HG02798 (cell line): ENCODE data around the gene SYS1.
"Not testable (repeated sequence)": the region's sequence is repeated elsewhere in the genome, so short reads cannot be mapped to it uniquely, and the experiment has no call there.

Experiments used
- ATAC-seq: cut with Tn5 transposase; IDR thresholded peaks from one replicate; pipeline ENCODE4 v1.9.1; 2021; ENCODE audit warnings: mild to moderate bottlenecking; ENCODE audit not compliant: unreplicated experiment, poor library complexity

The SYS1 gene

DNA sequence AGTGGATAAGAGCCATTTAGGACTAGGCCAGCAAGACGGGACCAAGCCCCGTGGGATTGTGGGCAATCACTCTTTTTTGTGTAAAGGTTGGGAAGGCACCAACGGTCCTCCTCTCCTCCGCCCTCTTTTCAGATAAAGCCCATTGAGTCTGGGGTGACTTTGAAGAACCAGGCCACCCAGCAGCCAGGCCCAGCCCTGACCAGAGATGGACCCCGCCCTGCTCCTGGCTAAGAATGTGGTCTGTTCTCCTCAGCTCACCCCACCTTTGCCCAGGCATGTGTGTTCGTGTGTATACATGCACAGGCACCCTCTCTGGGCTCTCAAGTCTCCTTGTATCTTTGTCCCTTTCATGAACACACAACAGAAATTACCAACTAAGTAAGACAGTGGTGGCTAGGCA, 23.9 kb upstream of the SYS1 start:
- ATAC-seq = no peak

DNA sequence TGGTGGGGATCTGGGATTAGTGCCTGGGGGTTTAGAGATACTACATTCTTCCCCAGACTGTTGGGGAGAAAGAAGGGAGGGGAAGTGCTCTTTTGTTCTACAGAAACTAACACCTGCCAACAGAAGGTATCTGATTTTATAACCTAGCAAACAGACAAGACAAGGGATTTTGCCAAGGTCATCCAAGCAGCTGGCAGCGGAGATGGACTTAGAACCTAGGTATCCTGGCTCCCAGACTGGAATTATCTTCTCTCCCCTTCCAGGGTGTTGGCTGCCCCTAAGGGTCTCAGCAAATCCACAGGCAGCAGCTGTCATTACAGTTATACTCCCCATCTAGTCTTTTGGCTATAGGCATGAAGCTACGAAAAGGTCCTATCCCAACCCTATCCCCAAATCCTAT, 23.2 kb upstream of the SYS1 start:
- no peak for ATAC-seq

DNA sequence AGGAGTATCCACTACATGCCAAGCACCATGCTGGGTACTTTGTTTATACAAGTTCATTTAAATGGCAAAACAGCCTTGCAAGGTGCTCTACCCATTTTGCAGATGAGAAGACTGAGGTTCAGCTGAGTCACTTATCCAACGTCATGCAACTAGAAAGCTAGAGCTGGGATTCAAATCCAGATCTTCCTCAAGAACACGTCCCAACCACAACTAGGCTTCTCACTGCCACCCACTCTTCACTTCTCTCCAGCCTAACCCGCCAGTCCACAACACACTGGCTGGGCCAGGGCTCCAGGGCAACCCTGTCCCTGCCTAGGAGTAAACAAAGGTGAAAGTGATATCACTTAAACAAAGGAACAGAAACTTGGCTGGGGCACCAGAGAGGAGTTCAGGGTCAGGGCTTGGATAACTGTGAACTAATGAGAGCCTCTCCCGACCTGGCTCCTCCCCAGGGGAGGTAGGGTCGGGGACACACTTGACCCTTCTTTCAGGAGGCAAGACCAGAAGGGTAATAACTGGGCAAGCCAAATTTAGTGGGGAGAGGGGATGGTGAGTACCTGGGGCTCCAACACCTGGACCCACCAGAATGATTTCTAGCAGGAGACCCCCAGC, 22.6 kb upstream of the SYS1 start:
- ATAC-seq = no peak

DNA sequence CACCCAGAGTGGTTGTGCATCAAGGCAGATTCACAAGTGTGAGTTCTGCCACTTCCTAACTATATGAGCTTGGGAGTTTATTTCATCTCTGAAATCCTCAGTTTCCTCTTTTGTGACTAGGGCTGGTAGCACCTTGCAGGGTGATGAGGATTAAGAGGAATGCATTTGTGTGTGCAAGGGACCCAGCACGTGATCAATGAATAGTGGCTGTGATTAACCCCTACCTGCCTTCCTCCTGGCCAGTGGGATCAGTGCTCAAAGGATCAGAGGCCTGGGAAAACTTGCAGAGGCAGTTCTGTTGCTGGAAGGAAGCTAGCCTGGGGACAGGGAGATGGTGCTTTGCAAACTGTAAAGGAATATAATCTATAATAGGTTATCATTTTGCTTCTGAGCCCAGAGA, 22.0 kb upstream of the SYS1 start:
- no peak for ATAC-seq

DNA sequence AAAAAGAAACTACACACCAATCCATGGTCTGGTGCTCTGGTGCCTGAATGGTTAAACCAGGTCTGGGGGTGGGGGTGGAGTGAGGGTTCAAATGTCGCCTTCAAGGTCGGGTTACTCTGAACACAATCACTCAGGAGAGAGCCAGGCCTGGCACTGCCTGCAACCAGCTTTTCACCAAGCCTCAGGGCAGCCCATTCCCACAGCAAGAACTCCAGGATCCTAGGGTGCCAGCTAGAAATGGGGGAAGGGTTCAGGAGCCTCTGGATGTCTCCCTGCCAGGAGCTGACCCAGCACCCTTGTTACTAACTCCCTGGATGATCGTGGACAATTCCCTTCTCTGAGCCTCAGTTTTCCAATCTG, 21.4 kb upstream of the SYS1 start:
- no peak for ATAC-seq

DNA sequence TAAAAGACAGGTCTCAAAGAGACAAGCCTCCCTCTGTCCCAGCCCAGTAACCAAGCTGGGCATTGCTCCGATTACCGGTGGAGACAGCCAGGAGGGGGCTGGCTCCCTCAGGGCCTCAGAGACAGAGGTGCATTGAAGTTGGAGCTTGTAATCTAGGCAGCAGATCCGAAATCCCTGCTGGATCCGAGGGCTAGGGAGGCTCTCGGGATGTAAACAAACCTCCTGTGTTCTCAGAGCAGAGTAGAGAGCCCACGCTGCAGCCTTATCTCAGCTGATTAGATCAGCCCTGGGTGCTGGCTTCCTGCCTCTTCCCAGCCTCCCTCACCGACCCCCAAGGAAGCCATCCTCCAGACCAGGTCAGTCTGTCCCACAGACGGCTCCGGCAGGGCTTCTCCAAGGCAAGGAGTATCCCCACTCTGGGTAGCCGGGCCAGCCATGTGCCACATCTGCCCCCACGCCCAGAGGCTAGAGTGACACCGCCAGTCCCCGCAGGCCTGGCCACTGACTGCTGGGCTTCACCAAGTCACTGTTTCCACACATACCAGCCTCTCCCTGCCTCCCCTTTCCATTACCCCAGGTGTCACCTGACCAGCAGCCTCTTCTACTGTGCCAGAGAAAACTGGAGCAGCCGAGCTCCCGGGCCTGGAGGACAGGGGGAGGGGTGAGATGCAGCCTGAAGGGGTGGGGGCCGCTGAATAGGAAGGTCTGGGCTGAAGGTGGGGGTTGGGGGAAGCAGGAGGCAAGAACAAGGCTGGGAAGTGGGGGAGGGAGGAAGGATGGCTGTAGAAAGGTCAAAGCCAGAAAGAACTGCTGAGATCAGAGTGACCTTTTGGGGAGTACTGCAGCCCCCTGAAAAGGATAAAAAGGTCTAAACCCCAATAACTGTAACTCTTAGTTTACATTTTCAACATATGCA, 20.8 kb upstream of the SYS1 start:
- ATAC-seq = no peak

DNA sequence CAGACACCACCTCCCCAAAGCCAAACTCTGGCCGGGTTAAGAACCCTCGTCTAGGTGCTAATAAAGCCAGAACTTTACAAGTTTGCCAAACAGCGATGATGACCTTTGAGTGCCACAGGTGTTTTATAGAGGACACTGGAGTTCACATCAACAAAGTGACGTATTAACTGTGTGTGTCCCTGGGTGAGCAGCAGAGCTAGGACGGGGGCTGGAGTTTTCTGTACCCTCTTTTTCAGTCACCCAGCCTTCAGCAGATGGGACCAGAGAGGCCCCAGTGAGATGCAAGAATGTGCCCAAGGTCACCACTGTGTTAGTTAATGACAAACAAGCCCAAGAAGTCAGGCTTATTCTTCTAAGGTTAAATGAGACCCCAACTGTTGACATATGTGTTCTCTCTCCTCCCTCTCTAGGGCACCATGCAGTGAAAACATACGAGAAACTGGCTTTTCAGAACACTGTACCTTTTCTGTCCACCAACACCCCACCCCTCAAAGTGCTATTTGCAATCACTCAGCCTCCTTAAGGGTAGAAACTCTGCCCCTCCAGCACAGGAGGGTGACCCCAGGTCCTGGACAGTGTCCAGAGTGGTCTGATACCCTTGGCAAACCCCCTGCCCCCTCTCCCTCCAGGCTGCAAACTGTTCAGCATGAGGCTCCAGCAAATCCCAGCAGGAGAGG, 20.0 kb upstream of the SYS1 start:
- ATAC-seq = no peak

DNA sequence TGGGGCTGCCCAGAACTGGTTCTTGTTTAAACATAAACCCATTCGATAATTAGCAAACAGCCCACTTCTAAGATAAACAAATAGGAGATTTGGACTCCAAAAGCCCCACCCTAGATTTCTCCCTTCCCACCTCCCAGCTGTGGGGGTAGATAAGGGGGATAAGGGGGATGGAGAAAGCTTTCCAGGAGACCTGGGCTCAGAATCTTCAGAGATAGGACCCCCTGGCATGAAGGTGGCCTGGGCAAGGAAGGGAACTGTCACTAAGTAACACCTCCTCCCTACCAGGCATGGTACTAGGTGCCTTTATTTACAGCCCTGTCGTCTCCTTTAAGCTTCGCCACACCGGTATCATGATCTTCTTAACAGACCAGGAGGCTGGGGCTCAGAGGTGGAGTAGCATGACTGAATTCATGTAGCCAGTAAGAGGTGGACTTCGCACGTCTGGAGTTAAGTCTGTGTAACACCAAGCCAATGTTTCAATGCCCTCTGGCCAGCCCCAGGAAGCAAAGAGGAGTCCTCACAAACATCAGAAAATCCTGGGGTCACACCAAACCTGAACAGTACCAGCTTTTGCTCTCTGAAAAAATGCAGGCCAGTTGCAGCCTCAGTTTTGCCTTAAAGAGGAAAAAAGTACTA, 19.3 kb upstream of the SYS1 start:
- no peak for ATAC-seq

DNA sequence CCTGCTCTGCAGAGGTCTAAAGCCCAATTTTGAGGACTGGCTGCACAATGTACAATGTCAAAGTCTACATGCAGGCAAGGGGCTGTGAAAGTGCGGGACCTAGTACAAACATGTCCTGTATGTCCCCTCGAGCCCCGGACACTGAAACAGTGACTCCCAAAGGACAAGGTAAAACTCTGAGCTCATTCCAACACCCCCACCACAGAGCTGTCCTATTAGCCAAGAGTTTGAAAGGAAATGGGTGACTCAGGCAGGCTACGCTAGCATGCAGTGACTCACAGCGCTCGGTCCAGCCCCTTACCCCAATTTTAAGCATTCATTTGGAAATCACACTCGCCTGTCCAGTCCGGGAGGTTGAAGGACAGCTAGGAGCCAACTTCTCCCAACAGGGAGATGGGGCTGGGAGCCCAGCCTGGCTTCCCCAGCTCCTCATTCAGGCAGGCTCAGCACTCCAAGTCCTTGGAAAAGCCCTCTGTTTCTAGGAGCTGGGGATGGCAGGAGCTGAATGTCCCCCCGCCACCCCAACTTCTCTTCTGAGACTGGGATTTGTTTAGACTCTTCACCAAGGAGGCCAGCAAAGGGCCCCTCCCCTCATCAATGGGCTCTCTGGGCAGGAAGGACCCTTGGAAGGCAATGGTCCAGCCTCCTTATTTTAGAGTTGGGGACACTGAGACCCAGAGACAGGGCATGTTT, 18.6 kb upstream of the SYS1 start:
- no peak for ATAC-seq

DNA sequence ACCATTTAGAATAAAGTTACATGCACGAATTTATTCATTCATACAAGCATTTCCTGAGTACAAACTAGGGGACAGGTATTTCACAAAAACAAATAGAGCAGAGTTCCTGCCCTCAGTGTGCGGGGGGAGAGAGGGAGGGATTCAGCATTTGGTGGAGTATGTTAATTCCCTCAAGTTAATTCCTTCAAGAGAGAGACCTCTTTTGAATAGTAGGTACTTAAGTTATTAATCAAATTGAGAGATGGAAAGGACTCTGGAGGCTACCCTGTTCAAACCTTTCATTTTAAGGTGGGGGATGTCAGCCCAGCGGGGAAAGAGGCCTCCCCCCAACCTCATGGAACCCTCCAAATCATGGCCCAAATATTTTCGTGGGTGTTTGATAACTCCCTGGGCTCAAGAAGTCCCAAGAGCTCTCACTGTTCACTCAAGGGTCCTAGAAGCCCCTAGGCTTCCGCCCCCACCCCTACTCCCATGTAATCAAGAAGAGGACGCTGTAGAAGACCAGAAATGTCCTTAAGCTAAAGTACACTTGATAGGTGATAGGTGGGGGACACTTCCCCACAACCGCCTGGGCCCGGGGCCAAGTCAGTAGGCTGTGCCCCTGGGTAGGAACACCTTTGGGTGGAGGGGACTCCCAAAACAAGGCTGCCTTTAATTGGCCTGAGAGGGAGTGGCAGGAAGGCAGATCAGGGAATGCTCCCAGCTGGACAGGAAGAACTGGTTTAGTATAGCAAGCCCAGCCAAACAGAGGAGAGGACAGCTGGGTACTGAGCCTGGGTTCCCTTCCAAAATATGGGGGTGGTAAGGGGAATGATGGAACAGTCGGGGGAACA, 17.6 kb upstream of the SYS1 start:
- ATAC-seq = no peak

DNA sequence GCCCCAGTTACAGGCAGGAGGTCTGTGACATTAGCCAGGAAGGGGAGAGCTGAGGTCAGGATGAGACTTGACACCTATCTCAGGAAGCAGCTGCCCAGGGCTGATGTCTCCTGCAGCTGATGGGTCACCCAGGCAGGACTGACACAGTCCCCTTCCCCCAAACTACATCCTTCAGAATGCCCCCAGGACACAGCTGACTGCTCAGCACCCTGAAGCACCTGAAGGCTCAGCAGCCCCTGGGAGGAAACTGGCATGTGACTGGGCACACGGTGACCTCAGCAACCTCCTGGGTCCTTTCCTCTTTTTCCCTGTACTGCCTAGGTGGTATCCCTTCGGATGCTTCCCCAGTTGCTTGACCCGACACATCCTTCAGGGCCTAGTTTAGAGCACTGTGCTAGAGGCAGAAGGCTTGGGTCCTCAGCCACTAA, 16.7 kb upstream of the SYS1 start:
- no peak for ATAC-seq

DNA sequence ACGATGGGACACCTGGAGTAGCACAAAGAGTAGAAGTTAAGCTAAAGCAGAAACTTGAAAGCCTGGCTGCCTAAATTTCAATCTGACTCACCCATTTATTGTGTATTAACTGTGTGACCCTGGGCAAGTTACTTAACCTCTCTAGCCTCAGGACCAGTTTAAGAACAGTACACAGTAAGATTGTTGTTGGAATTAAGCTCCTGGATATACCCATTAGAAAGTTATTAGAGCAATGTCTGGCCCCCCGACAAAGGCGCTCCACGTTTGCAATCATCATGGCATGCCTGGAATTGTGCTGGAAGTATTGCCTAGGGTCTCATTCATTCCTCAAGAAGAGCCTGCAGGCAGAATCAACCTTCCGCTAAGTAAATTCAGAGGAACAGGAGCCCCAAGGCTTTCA, 16.1 kb upstream of the SYS1 start:
- no peak for ATAC-seq

DNA sequence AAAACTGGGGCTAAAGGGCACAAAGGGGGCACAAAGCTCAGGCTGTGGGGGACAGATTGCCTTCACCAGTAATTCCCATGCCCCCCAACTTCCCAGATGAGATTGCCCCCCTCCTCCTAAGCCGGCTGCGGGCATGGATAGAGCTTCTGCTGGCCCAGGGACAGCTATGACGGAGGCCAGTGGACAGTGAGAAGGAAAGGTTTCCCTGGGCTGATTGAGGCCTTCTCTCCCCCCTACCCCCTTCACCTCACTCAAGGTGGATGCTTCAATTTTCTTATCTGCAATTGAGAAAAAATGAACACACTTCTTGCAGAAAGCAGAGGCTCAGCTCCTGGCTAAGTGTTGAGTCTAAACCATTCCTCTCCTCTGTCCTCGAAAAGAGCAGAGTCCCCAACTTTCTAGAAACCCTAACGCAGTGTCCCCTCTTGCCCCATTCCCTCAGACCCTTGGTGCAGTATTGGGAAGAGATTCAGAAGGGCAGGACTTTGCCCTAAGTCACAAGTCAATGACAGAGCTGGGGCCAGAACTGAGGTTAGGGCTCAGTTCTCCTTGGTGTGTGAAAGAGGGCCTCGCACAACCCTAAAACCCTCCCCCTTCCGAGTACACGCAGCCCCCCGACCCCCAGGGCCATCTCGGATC, 15.5 kb upstream of the SYS1 start:
- ATAC-seq = no peak

DNA sequence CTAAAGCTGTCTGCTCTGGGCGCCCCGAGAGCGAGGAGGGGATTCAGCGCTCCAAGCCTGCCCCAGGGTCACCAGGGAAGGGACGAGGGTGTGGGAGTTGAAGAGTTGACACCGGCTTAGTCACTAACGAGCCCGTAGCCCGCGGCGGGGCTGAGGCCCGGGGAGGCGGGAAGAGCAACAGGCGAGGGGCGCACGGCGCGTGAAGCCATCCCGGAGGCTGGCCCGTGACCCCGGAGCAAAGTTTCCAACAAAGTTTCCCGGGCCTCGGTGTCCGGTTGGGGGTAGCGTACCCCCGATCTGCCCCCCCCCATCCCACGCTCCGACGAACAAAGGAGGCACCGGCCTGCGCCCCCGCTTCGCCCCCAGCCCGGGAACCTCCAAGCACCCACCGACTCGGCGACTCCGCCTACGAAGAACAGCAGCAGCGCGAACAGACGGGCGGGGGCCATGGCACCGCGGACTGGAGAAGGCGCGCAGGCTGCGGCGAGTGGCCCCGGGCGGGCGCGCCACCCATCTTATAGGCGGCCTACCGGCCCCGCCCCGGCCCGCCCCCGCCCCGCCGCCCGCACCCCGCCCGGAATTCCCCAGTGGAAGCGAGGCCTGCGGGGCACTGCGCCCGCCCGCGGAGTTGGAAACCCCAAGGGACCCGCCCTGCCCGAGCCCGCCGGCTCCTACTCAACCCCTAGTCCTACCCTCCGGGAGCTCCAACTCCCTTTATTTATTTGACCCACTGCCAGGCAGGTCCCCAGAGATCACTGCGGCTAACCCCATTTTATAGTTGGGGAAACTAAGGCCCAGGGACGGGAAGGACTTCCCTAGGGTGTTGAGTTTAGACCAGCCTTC, 14.8 kb upstream of the SYS1 start, which contains the start of gene SDC4:
Gene SDC4, minus strand, starts transcription at position 489 of the 843 bp plus-strand sequence. Its CDS starts 40 bp downstream, at position 449.
- ATAC-seq = peak; percentile 57

DNA sequence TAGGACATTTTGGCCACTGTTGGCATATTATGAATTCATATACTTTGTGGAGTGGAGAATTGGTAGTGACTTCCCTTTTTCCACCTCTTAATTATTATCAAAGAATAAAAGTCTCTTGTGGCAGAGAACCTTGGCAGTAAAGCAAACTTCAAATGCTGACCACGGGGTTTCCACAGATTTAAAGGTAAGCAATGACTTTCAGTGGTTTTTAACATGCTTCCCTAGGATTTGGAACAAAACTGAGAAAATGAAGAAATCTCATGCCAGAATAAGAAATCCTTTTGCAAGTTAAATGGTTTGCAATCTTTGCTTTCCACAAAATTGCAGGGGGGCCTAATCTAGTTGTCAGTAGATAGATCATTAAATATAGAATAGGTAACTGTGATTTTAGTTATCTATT, 12.7 kb upstream of the SYS1 start:
- no peak for ATAC-seq

DNA sequence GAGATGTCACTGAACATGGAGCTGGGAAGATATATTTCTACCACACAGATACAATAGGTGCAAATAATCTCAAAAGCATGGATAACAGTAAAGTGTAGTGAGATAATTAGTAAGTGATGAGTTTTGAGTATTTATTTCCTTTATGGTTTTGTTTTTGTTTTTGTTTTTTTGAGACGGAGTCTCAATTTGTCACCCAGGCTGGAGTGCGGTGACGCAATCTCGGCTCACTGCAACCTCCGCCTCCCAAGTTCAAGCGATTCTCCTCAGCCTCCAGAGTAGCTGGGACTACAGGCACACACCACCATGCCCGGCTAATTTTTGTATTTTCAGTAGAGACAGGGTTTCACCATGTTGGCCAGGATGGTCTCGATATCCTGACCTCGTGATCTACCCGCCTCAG, 12.2 kb upstream of the SYS1 start:
- not testable (repeated sequence) for ATAC-seq

DNA sequence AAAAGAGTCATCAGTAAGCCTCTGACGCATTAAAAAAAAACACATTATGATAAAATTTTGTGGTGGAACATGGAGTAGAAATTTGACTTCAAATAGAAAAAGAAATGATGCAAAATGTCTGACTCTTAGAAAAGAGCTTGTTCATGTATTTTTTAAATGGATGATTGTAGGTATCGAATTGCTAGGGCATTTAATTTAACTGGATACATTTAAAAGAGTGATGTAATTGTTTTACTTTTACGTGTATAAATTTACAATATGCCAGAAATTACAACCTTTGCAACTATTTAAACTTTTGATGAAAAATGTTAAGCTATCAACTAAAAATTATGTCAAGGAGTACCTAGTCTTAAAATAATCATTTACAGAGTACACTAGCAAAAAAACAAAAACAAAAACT, 10.2 kb upstream of the SYS1 start:
- no peak for ATAC-seq

DNA sequence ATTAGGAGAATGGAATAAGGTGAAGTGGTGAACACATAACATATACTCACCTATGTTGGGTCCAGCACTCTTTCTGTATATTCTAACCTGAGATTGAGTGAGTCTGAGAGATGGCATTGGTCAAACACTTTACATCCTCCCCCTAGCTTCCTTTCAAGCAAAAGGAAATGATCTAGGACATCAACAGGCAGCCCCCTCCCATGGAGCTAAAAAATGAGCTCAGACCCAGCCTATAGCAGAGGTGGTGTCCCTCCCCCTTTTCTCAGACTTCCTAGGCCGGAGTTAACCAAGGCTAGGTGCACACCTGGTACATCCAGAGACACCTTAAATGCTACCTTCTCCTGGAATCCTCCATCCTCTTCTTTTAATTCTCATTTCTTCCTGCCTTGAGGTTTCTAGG, 9.2 kb upstream of the SYS1 start:
- ATAC-seq = no peak
